ENCODE data around the gene DCAF6.
"Not testable (repeated sequence)": the region's sequence is repeated elsewhere in the genome, so short reads cannot be mapped to it uniquely, and the experiment has no call there.

Gene DCAF6, protein sequence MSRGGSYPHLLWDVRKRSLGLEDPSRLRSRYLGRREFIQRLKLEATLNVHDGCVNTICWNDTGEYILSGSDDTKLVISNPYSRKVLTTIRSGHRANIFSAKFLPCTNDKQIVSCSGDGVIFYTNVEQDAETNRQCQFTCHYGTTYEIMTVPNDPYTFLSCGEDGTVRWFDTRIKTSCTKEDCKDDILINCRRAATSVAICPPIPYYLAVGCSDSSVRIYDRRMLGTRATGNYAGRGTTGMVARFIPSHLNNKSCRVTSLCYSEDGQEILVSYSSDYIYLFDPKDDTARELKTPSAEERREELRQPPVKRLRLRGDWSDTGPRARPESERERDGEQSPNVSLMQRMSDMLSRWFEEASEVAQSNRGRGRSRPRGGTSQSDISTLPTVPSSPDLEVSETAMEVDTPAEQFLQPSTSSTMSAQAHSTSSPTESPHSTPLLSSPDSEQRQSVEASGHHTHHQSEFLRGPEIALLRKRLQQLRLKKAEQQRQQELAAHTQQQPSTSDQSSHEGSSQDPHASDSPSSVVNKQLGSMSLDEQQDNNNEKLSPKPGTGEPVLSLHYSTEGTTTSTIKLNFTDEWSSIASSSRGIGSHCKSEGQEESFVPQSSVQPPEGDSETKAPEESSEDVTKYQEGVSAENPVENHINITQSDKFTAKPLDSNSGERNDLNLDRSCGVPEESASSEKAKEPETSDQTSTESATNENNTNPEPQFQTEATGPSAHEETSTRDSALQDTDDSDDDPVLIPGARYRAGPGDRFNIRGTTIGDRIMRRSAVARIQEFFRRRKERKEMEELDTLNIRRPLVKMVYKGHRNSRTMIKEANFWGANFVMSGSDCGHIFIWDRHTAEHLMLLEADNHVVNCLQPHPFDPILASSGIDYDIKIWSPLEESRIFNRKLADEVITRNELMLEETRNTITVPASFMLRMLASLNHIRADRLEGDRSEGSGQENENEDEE

DNA sequence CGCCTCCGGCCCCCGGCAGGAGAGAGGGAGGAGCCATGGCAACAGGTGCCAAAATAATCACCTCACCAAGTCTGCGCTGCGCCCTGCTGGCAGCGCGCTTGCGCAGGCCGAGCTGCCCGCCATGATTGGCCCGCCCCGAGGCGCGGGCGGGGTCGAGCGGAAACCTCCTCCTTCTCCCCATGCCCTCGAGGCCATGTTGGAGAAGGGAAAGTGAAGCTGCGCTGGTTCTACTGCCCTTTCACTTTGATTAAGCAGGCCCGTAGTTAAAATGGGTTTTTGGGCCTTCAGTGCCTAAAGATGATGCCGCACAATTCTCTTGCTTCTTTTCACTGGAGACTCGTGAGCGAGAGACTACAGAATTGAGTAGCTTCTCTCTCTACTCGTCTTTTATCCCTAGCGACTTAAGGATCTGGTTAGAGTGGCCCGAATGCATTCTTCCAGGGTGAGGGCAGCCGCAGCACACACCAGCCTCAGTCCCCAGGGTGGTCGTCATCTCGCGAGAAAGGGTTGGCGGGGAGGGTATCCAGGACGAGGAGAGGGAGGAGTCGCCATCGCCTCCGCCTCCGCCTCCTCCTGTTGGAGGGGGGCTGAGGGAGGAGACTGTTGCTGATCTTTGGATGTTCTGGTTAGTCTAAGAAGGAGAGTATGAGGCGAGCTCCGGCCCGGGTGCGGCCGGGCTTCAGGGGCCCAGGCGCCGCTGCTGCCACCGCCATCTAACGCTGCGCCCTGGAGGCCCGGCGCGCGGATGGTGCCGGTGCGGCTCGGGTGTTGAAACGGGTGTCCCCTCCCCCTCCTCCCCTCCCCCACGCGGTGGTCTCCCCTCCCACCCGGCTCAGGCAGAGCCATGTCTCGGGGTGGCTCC lies at the start of gene DCAF6:
DCAF6 (plus strand) TSS at position 616 of the 862 bp plus-strand sequence; CDS start at position 845, 229 bp downstream.
- H3K27me3 ChIP-seq (ENCODE audit: insufficient read depth, low read length, poor library complexity): no peaks in the 10 kb centered on the region
- ATAC-seq (ENCODE audit: insufficient read depth, low read depth) (peak; percentile 81), DNase-seq (peak; percentile 98)
- peak within 1 kb of the TSS; percentile 69 for H3K9ac ChIP-seq (ENCODE audit: low read depth, low read length)
- H3K27ac ChIP-seq (ENCODE audit: low read length): peak within 1 kb of the TSS; percentile 98
- peaks cover 87% of the 10 kb centered on the region for H3K79me2 ChIP-seq (ENCODE audit: insufficient read depth, low read length)
- H4K20me1 ChIP-seq (ENCODE audit: insufficient read depth, low read length): peaks cover 5% of the 10 kb centered on the region; the same call in 1 of the 2 replicates
- H3K4me2 ChIP-seq (ENCODE audit: insufficient read depth, low read length): peak within 1 kb of the TSS; percentile 92
- H3K36me3 ChIP-seq (ENCODE audit: insufficient read depth, low read length): no peaks in the 10 kb centered on the region; the same call in 1 of the 2 replicates
- peaks cover 39% of the 10 kb centered on the region for H3K4me1 ChIP-seq (ENCODE audit: insufficient read depth, low read length)
- H3K4me3 ChIP-seq (ENCODE audit: low read depth in 1 of 2, low read length in 2 of 2): peak within 1 kb of the TSS; percentile 66 to 83
- H2AFZ ChIP-seq (ENCODE audit: low read depth, low read length): peak within 1 kb of the TSS; percentile 95
- TF ChIP-seq CTCF (IDR thresholded peaks at IDR 0.05; ENCODE audit: borderline replicate concordance, extremely low read depth, low read length, poor library complexity, severe bottlenecking) (no peak), EZH2 (IDR thresholded peaks at IDR 0.05; ENCODE audit: borderline replicate concordance, low read depth, low read length, severe bottlenecking) (no peak)
- no peaks in the 10 kb centered on the region for H3K9me3 ChIP-seq (ENCODE audit: insufficient read depth, low read length, severe bottlenecking)

DNA sequence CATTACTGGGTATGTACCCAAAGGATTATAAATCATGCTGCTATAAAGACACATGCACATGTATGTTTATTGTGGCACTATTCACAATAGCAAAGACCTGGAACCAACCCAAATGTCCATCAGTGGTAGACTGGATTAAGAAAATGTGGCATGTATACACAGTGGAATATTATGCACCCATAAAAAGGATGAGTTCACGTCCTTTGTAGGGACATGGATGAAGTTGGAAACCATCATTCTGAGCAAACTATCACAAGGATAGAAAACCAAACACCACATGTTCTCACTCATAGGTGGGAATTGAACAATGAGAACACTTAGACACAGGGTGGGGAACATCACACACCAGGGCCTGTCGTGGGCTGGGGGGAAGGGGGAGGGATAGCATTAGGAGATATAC lies 49.3 kb upstream of the DCAF6 start:
- not testable (repeated sequence) for H3K9ac ChIP-seq (ENCODE audit: low read depth, low read length); H3K27me3 ChIP-seq (ENCODE audit: insufficient read depth, low read length, poor library complexity); DNase-seq; H3K27ac ChIP-seq (ENCODE audit: low read length); H2AFZ ChIP-seq (ENCODE audit: low read depth, low read length); H3K79me2 ChIP-seq (ENCODE audit: insufficient read depth, low read length); ATAC-seq (ENCODE audit: insufficient read depth, low read depth); H3K4me1 ChIP-seq (ENCODE audit: insufficient read depth, low read length); H3K4me2 ChIP-seq (ENCODE audit: insufficient read depth, low read length); H3K9me3 ChIP-seq (ENCODE audit: insufficient read depth, low read length, severe bottlenecking); H3K4me3 ChIP-seq (ENCODE audit: low read depth in 1 of 2, low read length in 2 of 2); H3K36me3 ChIP-seq (ENCODE audit: insufficient read depth, low read length); H4K20me1 ChIP-seq (ENCODE audit: insufficient read depth, low read length)

GRCh38 chr1:167890400-167890799 lies 46.1 kb upstream of the DCAF6 start:
- Histone ChIP-seq H3K79me2 (ENCODE audit: insufficient read depth, low read length) (no peaks in the 10 kb centered on the region), H3K4me3 (ENCODE audit: low read depth in 1 of 2, low read length in 2 of 2) (no peak overlapping the region), H3K4me2 (ENCODE audit: insufficient read depth, low read length) (no peak overlapping the region), H3K9me3 (ENCODE audit: insufficient read depth, low read length, severe bottlenecking) (no peaks in the 10 kb centered on the region), H2AFZ (ENCODE audit: low read depth, low read length) (no peak overlapping the region), H4K20me1 (ENCODE audit: insufficient read depth, low read length) (no peaks in the 10 kb centered on the region), H3K27ac (ENCODE audit: low read length) (no peak overlapping the region), H3K36me3 (ENCODE audit: insufficient read depth, low read length) (no peaks in the 10 kb centered on the region), H3K9ac (ENCODE audit: low read depth, low read length) (no peak overlapping the region), H3K27me3 (ENCODE audit: insufficient read depth, low read length, poor library complexity) (no peaks in the 10 kb centered on the region), H3K4me1 (ENCODE audit: insufficient read depth, low read length) (no peaks in the 10 kb centered on the region)
- TF ChIP-seq CTCF (IDR thresholded peaks at IDR 0.05; ENCODE audit: borderline replicate concordance, extremely low read depth, low read length, poor library complexity, severe bottlenecking): no peak
- no peak for TF ChIP-seq EZH2 (IDR thresholded peaks at IDR 0.05; ENCODE audit: borderline replicate concordance, low read depth, low read length, severe bottlenecking)
- DNase-seq (no peak), ATAC-seq (ENCODE audit: insufficient read depth, low read depth) (no peak)
